GM20000 (cell line): Measurements from ENCODE around the gene EXD2.
"Not testable (repeated sequence)": the region's sequence is repeated elsewhere in the genome, so short reads cannot be mapped to it uniquely, and the experiment has no call there.

Source experiments
- DNase-seq: peaks from one replicate; pipeline ENCODE4 v3.0.0; 2012; ENCODE audit warnings: low spot score
- TF ChIP-seq, protein P1 (sequence below): IDR thresholded peaks from 2 replicates; pipeline ENCODE4 v1.5.1; 2012; ENCODE audit warnings: mild to moderate bottlenecking, control low read depth; ENCODE audit errors: extremely low read depth, missing control alignments

The EXD2 gene

DNA sequence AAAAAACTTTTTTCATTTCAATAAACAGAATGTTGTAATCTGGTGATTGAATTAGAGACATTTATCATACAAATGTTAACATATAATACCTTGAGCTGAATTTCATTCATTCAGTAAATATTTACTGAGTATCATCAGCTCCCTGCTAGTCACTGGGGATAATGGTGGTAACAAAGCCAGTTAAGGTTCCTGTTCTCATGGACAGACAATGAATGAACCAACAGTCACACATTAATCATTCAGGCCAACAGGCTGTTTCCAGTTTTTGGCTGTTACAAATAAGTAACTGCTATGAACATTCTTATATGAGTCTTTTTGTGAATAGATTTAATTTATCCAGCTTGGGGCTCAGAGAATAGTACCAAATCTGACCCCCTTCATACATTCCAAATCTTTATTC is 13.5 kb downstream of the EXD2 start:
- DNase-seq = no peak
- TF ChIP-seq, protein P1, sequence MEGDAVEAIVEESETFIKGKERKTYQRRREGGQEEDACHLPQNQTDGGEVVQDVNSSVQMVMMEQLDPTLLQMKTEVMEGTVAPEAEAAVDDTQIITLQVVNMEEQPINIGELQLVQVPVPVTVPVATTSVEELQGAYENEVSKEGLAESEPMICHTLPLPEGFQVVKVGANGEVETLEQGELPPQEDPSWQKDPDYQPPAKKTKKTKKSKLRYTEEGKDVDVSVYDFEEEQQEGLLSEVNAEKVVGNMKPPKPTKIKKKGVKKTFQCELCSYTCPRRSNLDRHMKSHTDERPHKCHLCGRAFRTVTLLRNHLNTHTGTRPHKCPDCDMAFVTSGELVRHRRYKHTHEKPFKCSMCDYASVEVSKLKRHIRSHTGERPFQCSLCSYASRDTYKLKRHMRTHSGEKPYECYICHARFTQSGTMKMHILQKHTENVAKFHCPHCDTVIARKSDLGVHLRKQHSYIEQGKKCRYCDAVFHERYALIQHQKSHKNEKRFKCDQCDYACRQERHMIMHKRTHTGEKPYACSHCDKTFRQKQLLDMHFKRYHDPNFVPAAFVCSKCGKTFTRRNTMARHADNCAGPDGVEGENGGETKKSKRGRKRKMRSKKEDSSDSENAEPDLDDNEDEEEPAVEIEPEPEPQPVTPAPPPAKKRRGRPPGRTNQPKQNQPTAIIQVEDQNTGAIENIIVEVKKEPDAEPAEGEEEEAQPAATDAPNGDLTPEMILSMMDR = no peak

DNA sequence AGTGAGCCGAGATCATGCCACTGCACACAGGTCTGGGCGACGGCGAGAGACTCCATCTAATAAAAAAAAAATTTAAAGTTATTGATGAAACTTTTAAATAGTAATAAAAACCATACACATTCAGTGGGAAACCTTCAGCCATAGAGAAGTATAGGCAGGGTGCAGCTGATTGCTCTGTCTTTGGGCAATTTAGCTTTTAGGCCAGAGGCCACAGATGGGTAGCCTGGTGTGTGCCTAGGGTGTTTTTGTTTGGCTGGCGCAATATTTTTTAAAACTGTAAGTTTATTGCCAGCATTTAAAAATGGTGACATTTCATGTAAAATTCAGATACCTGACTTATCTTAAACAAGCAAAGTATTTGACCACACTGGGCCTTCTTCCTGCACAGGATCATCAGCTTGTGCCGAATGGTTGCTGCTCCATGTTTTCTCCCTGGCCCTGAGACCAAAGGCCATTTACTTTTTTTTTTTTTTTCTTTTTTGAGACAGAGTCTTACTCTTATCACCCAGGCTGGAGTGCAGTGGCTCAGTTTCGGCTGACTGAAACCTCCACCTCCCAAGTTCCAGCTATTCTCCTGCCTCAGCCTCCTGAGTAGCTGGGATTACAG is 16.2 kb downstream of the EXD2 start:
- no peak for DNase-seq
- TF ChIP-seq, protein P1 = no peak

DNA sequence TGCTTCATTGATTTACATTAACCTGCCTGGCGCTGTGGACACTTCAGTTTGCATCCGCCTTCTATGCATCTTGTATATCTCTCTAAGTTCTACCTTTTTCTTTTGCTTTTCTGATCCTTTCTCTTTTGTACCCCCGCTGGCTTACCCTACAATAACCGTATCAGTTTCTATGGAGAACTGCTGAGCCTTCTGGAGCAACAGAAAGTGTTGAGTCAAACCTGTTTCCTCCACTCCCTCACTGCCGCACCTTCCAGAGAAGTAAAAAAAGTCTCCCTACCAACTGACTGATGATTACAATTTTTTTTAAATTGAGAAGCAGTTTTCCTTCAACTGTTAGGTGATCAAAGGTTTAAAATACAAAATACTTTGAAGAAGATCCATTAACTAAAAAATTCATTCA is 17.4 kb downstream of the EXD2 start:
- TF ChIP-seq, protein P1 = no peak
- no peak for DNase-seq

DNA sequence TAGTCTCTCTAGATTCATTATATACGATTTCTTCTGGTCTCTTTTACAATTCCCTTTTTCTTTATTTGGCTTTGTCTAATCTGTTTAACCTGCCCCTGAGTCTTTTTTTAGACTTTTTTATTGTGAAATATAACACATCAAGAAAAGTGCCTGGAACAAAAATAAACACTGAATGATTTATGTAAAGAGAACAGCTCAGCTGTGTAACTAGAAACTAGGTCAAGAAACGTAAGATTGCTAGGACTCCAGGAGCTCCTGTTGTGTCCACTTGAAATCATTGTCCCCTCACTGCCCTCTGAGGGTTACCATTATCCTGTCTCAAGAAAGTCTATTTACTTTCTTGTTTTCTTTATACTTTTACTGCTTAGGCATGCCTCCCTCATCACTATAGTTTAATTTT is 23.1 kb downstream of the EXD2 start:
- TF ChIP-seq, protein P1 = no peak
- no peak for DNase-seq

DNA sequence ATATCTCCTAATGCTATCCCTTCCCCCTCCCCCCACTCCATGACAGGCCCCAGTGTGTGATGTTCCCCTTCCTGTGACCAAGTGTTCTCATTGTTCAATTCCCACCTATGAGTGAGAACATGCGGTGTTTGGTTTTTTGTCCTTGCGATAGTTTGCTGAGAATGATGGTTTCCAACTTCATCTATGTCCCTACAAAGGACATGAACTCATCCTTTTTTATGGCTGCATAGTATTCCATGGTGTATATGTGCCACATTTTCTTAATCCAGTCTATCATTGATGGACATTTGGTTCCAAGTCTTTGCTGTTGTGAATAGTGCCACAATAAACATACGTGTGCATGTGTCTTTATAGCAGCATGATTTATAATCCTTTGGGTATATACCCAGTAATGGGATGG is 26.4 kb downstream of the EXD2 start:
- not testable (repeated sequence) for DNase-seq

DNA sequence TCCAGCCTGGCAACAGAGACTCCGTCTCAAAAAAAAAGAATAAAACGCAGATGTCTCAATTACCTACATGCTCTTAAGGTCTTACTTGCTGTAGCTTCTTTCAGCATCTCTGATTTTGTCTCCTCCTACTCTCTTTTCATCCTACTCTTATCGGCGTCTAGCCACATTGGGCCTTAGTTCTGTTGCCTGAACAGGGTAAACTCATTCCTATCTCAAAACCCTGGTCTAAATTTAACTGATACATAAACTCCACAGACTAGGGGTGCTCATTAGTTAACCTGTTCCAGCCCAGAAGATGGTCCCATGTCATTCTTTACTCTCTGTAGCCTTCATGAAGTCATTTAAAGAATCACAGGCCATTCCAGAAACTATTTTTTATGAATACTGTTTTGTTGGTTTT is 33.6 kb downstream of the EXD2 start:
- TF ChIP-seq, protein P1 = no peak
- DNase-seq = no peak

DNA sequence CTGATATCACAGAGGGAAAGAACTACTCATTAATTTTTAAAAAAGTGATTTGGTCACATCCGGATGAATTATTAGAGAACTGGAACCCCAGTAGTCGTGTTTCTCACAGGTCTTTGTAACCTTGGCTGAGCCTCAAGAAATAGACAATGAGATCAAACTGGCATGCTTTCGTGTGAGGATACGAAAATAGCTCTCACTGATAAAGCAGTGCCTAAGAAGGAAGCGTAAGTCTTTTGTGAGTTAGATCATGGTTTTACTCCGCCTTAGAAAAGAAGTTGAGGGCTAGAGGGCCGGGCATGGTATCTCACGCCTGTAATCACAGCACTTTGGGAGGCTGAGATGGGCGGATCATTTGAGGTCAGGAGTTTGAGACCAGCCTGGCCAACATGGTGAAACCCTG is 34.9 kb downstream of the EXD2 start:
- TF ChIP-seq, protein P1 = no peak
- DNase-seq = no peak

DNA sequence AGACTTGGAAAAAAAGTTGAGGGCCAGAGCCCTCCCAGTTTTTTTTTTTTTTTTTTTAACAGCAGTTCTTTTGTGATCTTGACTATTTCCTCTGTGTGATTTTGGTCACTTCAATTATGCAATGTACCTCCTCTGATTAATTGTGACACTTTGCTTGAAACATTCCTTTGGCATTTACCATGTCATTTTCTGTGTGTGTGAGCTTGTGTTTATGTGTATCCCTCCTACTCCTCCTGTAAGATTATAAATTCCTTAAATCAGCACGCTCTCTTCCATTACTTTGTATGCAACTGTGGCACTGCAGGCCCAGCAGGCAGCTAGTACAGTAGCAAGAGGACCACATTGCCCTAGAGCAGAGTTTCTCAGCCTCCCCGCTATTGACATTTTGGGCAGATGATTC is 35.4 kb downstream of the EXD2 start:
- no peak for DNase-seq
- TF ChIP-seq, protein P1 = no peak
